HEK293 (cell line): ENCODE results near the gene PLPPR1.

Source experiments
- CTCF ChIA-PET: fragments of 350-600 bp; formaldehyde crosslinking; extraction: SDS; loops from one replicate; lab custom pipeline; 2021; ENCODE audit warnings: antibody characterized with exemption; lab: Yijun Ruan, JAX
- POLR2A ChIA-PET: fragments of 300-600 bp; formaldehyde crosslinking; extraction: SDS; loops from one replicate; lab custom pipeline; 2020; ENCODE audit warnings: antibody characterized with exemption, inconsistent platforms; lab: Yijun Ruan, JAX
- H3K27ac ChIP-seq: fragments of 200-500 bp; sonication (Bioruptor generic); 2 replicates; pipeline ENCODE4 v1.5.1; 2014; ENCODE audit warnings: low read depth, low read length, control low read depth, inconsistent platforms; ENCODE audit errors: extremely low read depth
- H3K36me3 ChIP-seq, 2 experiments: fragments of 200-500 bp in 1 of 2; sonication (Bioruptor generic) in 1 of 2; 1 replicate in 1 of 2; 2 replicates in 1 of 2; pipeline ENCODE4 v1.5.1; 2014 to 2017; ENCODE audit warnings: inconsistent platforms in 2 of 2, low read length in 2 of 2; ENCODE audit not compliant: control insufficient read depth in 2 of 2, insufficient read depth in 1 of 2
- H3K4me1 ChIP-seq: fragments of 200-500 bp; sonication (Bioruptor generic); 2 replicates; pipeline ENCODE4 v1.5.1; 2014; ENCODE audit warnings: mild to moderate bottlenecking, low read length, inconsistent platforms; ENCODE audit not compliant: control insufficient read depth, insufficient read depth
- H3K4me3 ChIP-seq: 2 replicates; pipeline ENCODE4 v1.5.1; 2011; ENCODE audit warnings: low read depth, mild to moderate bottlenecking, control low read depth, low read length, moderate library complexity
- H3K9me3 ChIP-seq: fragments of 200-500 bp; sonication (Bioruptor generic); 2 replicates; pipeline ENCODE4 v1.5.1; 2014; ENCODE audit warnings: low read depth, low read length, inconsistent platforms; ENCODE audit not compliant: control insufficient read depth, insufficient read depth
- FEZF1 ChIP-seq: fragments of 450-650 bp; formaldehyde crosslinking; IDR thresholded peaks from 2 replicates; pipeline ENCODE4 v1.5.1; 2016; ENCODE audit warnings: missing biosample characterization, missing genetic modification characterization
- GLI2 ChIP-seq: fragments of 450-650 bp; formaldehyde crosslinking; IDR thresholded peaks from 2 replicates; pipeline ENCODE4; 2017; ENCODE audit warnings: missing biosample characterization, missing genetic modification characterization, low read depth, borderline replicate concordance
- HOXA7 ChIP-seq: sonication (generic); formaldehyde crosslinking; IDR thresholded peaks from 2 replicates; pipeline ENCODE4 v1.8.1; 2022; ENCODE audit warnings: missing genetic modification reagents, borderline replicate concordance
- KLF17 ChIP-seq: fragments of 450-650 bp; formaldehyde crosslinking; IDR thresholded peaks from 2 replicates; pipeline ENCODE4 v1.5.1; 2016; ENCODE audit warnings: missing biosample characterization, missing genetic modification characterization
- SP2 ChIP-seq: fragments of 450-650 bp; formaldehyde crosslinking; IDR thresholded peaks from 2 replicates; pipeline ENCODE4 v1.5.1; 2016; ENCODE audit warnings: missing biosample characterization, missing genetic modification characterization
- ZBTB17 ChIP-seq: fragments of 450-650 bp; formaldehyde crosslinking; IDR thresholded peaks from 2 replicates; pipeline ENCODE4 v1.5.1; 2016; ENCODE audit warnings: missing biosample characterization, missing genetic modification characterization
- ZBTB20 ChIP-seq: fragments of 450-650 bp; formaldehyde crosslinking; IDR thresholded peaks from 2 replicates; pipeline ENCODE4 v1.5.1; 2016; ENCODE audit warnings: missing biosample characterization, missing genetic modification characterization
- ZIC2 ChIP-seq: fragments of 450-650 bp; formaldehyde crosslinking; IDR thresholded peaks from 2 replicates; pipeline ENCODE4 v1.5.1; 2016; ENCODE audit warnings: missing biosample characterization, missing genetic modification characterization
- ZNF10 ChIP-seq: fragments of 450-650 bp; formaldehyde crosslinking; IDR thresholded peaks from 2 replicates; pipeline ENCODE4 v1.5.1; 2017; ENCODE audit warnings: missing biosample characterization, missing genetic modification characterization
- ZNF132 ChIP-seq: fragments of 450-650 bp; formaldehyde crosslinking; IDR thresholded peaks from 2 replicates; pipeline ENCODE4 v1.5.1; 2017; ENCODE audit warnings: missing biosample characterization, missing genetic modification characterization, borderline replicate concordance
- ZNF280C ChIP-seq: fragments of 450-650 bp; formaldehyde crosslinking; IDR thresholded peaks from 2 replicates; pipeline ENCODE4 v1.5.1; 2016; ENCODE audit warnings: missing biosample characterization, missing genetic modification characterization
- ZNF335 ChIP-seq: fragments of 450-650 bp; formaldehyde crosslinking; conservative IDR thresholded peaks from 2 replicates; pipeline ENCODE4 v1.5.1; 2016; ENCODE audit warnings: missing biosample characterization, missing genetic modification characterization
- ZNF391 ChIP-seq: fragments of 450-650 bp; formaldehyde crosslinking; IDR thresholded peaks from 2 replicates; pipeline ENCODE4 v1.5.1; 2016; ENCODE audit warnings: low read depth, missing biosample characterization, missing genetic modification characterization, borderline replicate concordance
- ZNF398 ChIP-seq: fragments of 450-650 bp; formaldehyde crosslinking; IDR thresholded peaks from 2 replicates; pipeline ENCODE4 v1.5.1; 2017; ENCODE audit warnings: missing biosample characterization, missing genetic modification characterization
- ZNF518A ChIP-seq: fragments of 450-650 bp; formaldehyde crosslinking; conservative IDR thresholded peaks from 2 replicates; pipeline ENCODE4 v1.5.1; 2016; ENCODE audit warnings: low read depth, missing biosample characterization, missing genetic modification characterization
- ZNF585B ChIP-seq: fragments of 450-650 bp; formaldehyde crosslinking; IDR thresholded peaks from 2 replicates; pipeline ENCODE4 v1.5.1; 2016; ENCODE audit warnings: missing biosample characterization, missing genetic modification characterization
- ZNF776 ChIP-seq: fragments of 450-650 bp; formaldehyde crosslinking; IDR thresholded peaks from 2 replicates; pipeline ENCODE4 v1.5.0; 2017; ENCODE audit warnings: missing biosample characterization, missing genetic modification characterization, borderline replicate concordance
- ZSCAN16 ChIP-seq: fragments of 450-650 bp; formaldehyde crosslinking; IDR thresholded peaks from 2 replicates; pipeline ENCODE4 v1.5.1; 2016; ENCODE audit warnings: missing biosample characterization, missing genetic modification characterization

Gene PLPPR1

GRCh38 chr9:101028346-101029314 lies at the start of gene PLPPR1 (continued):
- TF ChIP-seq ZNF398 (tag by site-specific recombination), result peak; percentile 32; the same call in 1 of the 2 replicates
- TF ChIP-seq ZNF335 (tag by site-specific recombination), result peak; percentile 67
- no peak for TF ChIP-seq FEZF1 (tag by site-specific recombination)
- no peak for TF ChIP-seq ZNF10 (tag by site-specific recombination)
- no peak for TF ChIP-seq ZNF585B (tag by site-specific recombination)
- TF ChIP-seq ZBTB20, result peak; percentile 34; the same call in 1 of the 2 replicates
- no peak for TF ChIP-seq ZSCAN16 (tag by site-specific recombination)
- peak; percentile 44; the same call in 1 of the 2 replicates for TF ChIP-seq ZIC2 (tag by site-specific recombination)
- TF ChIP-seq ZBTB17 (tag by site-specific recombination), result peak; percentile 90

- Histone ChIP-seq H3K36me3 (no peaks in the 10 kb centered on the region), H3K4me3 (no peak overlapping the region), H3K27ac (no peak overlapping the region), H3K4me1 (no peaks in the 10 kb centered on the region), H3K9me3 (no peaks in the 10 kb centered on the region)
- POLR2A ChIA-PET, result no interaction called here
- no peak for TF ChIP-seq ZNF518A (tag by site-specific recombination)
- no peak for TF ChIP-seq ZNF776 (tag by site-specific recombination)
- TF ChIP-seq GLI2, result no peak
- no peak for TF ChIP-seq KLF17
- TF ChIP-seq ZNF280C (tag by site-specific recombination), result no peak
- TF ChIP-seq HOXA7 (CRISPR knock-in tag), result no peak
- TF ChIP-seq ZNF391, result no peak
- TF ChIP-seq SP2 (tag by site-specific recombination), result no peak
- no peak for TF ChIP-seq ZNF132
- CTCF ChIA-PET, result no interaction called here
Observed at GRCh38 chr9:100989731-100990130, 38.8 kb upstream of the PLPPR1 start.
